Eye (tissue), 1 donor: ENCODE results near the gene MORN1.

Source experiments
- DNase-seq: peaks from one replicate; pipeline ENCODE4 v3.0.0-alpha.2; 2015

MORN1 gene

DNA sequence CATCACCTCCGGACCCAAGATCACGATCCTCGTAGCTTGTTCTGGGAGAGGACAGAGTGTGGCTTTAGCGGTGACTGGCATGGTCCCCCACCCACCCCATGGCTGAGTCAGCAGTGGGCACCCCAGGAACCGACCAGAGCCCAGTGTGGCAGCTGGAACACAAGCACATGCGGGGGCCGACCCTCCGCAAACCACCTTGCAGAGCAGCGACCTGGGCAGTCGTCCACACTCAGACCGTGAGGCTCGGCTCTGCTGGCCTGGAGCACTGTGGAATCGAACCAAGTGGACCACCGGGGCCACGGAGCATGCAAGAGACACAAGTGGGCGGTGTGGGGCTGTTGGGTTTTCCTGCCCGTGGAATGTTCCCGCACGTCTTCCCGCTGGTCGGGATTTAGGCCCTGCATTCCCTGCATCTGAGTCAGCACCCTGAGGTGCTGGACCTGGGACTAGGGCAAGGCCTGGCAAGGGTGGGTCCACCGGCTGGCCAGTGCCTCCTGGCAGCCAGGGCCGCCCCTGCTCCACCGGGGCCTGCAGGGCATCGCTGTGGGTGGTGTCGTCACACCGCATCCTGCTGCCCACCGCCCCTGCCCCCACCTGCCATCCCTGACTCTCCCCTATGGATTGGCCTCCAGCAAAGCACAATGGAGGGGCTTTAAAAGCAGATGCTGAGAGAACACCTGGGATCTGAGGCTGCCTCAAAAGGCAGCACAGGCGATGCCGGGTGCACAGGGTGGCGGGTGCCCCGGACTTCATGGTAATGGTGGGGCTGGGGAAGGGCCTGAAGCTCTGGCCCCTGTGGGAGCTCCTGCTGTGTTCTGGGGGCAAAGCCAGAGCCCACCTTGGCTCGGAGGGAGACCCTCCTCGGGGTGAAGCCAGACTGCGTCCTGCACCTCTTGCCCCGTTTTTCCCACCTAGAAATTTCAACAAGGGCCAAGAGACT lies 18.5 kb downstream of the MORN1 start:
- DNase-seq: no peak

- DNase-seq: no peak
Observed at GRCh38 chr1:2368053-2368744, 23.2 kb downstream of the MORN1 start.

GRCh38 chr1:2363847-2364513 lies 27.4 kb downstream of the MORN1 start:
- no peak for DNase-seq

GRCh38 chr1:2360588-2361364 lies 30.6 kb downstream of the MORN1 start:
- no peak for DNase-seq

DNA sequence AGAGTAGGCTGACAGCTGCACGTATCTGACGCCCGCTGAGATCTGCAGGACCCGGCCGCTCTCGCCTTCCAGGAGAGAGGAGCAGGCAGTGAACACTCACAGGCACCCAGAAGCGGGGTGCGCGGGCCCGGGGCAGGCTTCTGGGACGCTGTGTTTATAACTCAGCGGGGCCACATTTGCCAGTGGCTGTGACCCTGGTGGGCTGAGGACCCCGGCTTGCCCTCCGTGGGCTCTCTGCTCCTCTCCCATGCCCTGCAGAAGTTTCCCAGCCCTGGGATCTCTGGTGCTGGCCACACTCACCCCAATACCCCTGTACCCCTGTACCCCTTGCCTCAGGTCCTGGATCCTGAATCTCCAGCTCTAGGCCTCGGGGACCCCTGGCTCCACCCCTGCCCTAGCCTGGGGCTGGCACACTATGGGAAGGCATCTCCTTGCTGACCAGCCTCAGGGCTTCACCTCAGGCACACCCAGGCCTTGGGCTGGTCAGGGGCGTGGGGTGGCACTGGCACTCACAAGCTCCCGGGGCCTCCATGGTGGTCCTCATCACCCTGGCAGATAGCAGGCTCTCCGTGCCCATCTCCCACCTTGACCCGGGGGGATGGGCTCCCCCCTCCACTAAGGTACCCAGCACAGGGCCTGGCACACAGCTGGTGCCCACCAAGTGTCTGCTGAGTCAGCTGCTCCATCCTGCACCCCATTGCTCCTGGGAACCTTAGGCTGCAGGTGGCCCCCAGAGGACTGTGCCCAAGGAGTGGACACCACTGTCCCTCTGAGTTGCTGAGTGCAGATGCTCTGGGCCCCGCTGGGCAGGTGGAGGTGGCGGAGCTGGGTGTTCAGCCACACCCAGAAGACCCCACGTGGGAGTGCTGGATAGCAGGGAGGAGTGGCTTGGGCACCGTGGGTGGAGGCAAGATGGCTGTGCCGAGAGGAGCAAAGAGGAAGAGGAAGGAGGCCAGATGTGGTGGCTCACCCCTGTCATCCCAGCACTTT lies 32.4 kb downstream of the MORN1 start:
- no peak for DNase-seq

DNA sequence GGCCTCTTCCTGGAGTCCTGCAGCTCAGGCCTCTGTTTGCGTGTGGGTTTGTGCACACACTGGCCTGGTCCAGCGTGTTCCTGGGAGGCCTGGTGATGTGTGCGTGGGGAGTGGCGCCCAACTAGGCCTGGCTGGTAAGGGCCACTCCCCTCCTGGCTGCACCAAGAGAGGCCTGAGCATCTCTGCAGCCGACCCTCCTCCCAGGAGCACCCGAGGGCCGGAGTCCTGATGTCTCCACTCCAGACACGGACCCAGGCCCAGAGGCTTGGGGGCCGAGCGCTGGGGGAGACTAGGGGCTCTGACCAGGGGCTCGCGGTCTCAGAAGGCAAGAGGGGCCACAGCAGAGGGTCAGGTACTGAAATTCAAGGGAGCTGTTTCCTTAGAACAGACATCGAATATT lies 33.3 kb downstream of the MORN1 start:
- DNase-seq: no peak

- DNase-seq: no peak
Observed at GRCh38 chr1:2356911-2357845, 34.2 kb downstream of the MORN1 start.

GRCh38 chr1:2356401-2356800 lies 35.0 kb downstream of the MORN1 start:
- DNase-seq: no peak

DNA sequence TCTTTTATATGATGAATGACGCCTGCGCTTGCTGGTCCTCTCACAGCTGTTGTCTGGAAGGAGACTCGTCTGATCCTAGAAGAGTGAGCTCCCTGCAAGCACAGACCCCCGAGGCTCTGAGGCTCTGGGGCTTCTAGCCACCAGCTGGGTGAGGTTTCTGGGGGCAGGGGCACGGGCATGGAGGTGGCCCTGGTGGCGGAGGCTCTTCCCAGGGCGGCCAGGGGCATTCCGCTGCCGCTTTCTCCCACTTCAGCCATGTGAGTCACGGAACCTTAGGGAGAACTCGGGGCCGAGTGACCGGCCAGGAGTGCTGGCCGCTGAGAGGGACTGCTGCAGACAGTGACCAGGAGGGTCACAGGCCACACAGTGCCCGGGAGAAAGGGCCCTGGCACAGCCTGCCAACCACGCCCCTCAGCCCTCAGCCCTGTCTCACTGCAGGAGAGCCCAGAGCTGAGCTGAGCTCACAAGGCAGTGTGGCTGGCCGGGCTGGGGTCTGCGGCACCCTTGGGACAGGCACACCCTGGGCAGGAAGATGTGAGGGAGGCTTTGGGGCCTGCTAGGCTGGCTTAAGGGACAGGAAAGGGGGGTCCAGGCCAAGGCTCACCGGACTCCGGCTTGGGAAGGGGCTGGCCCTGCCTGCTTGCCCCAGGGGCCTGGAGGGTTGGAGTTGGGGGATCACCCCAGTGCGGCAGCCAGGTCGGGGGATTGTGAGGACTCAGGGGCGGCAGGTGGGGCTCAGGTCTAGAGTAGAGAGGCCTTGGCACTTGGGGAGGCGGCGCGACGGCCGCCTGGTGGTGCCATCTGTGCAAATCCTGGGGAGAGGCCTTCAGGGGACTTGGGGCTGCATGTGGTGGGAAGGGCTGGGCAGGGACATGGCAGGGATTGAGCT lies 35.7 kb downstream of the MORN1 start:
- DNase-seq: peak; percentile 21

- DNase-seq: peak; percentile 37
Observed at GRCh38 chr1:2354511-2355372, 36.6 kb downstream of the MORN1 start.

DNA sequence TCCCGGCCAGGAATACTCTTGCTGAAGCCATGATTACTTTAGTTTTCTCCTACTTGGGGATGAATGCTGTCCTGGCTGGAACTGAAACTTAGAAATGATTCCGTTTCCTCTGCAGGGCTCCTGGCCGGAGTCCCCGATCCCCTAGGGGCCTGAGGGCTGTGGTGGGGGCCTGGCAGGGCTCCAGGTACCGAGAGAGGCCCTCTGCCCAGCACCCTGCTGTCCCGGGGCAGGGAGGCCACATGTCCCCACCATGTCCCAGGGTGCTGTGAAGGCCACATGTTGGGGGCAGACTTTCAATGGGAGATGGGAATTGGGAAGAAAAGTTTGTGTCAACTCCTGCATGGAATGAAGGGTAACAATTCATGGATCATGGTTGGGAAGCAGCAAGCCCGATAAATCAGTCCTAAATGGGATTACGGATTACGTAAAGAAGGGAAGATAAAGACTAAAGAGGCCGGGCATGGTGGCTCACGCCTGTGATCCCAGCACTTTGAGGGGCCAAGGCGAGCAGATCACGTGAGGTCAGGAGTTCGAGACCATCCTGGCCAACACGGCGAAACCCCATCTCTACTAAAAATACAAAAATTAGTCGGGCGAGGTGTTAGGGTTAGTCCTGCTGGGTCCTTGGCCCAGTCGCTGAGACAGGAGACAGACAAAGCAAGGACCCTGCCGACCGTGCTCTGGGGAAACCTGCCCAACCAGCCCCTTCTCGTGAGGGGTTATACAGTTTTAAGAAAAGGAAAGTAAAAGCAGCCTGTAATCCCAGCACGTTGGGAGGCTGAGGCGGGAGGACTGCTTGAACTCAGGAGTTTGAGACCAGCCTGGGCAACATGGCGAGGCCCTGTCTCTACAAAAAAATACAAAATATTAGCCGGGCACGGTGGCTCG lies 37.6 kb downstream of the MORN1 start:
- no peak for DNase-seq

GRCh38 chr1:2352897-2353550 lies 38.3 kb downstream of the MORN1 start:
- no peak for DNase-seq

DNA sequence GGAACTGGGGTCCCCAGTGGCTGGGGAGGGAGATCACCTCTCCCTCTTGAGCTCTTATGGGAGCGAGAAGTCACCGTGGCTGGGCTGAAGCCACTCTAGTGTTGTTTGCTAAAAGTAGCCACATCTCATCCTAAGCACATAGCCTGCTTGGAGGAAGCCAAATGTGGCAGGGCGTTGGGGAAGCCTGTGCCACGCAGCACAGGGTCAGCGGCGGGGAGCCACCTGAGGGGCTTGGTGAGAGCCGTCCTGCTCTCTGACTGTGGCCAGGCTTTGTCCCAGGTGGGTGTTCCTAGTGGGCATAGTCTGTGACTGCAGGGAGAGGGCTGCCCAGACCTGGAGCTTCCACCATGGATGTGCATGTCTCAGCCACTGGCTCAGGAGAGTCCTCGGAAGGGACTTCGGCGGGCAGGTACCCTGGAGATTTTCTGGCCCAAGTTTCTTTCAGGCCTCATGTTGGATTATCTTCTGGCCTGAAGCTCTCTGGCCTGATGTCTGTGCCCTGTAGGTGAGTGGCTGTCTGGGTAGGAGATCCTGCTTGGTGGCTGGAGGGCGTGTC lies 38.9 kb downstream of the MORN1 start:
- no peak for DNase-seq

- DNase-seq: no peak
Observed at GRCh38 chr1:2351723-2352122, 39.6 kb downstream of the MORN1 start.

GRCh38 chr1:2350911-2351655 lies 40.3 kb downstream of the MORN1 start:
- DNase-seq: no peak

- no peak for DNase-seq
Observed at GRCh38 chr1:2350501-2350900, 40.9 kb downstream of the MORN1 start.
